Ishikawa (cell line): ENCODE data around the gene MYL7.

Experiments used
- CEBPB ChIP-seq: IDR thresholded peaks from 2 replicates; pipeline ENCODE4 v1.6.1; 2012
- CREB1 ChIP-seq: IDR thresholded peaks from 2 replicates; pipeline ENCODE4 v1.6.1; 2012; ENCODE audit warnings: low read depth
- EGR1 ChIP-seq: IDR thresholded peaks from 2 replicates; pipeline ENCODE4 v1.6.1; 2012
- EP300 ChIP-seq: IDR thresholded peaks from 2 replicates; pipeline ENCODE4 v1.6.1; 2012; ENCODE audit warnings: borderline replicate concordance
- FOXM1 ChIP-seq: IDR thresholded peaks from 2 replicates; pipeline ENCODE4 v1.6.1; 2012; ENCODE audit warnings: low read depth, borderline replicate concordance
- MAX ChIP-seq: IDR thresholded peaks from 2 replicates; pipeline ENCODE4 v1.6.1; 2012
- NFIC ChIP-seq: IDR thresholded peaks from 2 replicates; pipeline ENCODE4 v1.6.1; 2012
- RAD21 ChIP-seq: IDR thresholded peaks from 2 replicates; pipeline ENCODE4 v1.6.1; 2012; ENCODE audit warnings: low read depth
- REST ChIP-seq: IDR thresholded peaks from 2 replicates; pipeline ENCODE4 v1.6.1; 2012; ENCODE audit warnings: low read depth, mild to moderate bottlenecking
- TAF1 ChIP-seq: IDR thresholded peaks from 2 replicates; pipeline ENCODE4 v1.6.1; 2012; ENCODE audit warnings: low read depth, mild to moderate bottlenecking
- TCF12 ChIP-seq: IDR thresholded peaks from 2 replicates; pipeline ENCODE4 v1.6.1; 2012; ENCODE audit warnings: low read depth
- TEAD4 ChIP-seq: IDR thresholded peaks from 2 replicates; pipeline ENCODE4 v1.6.1; 2012
- USF1 ChIP-seq: IDR thresholded peaks from 2 replicates; pipeline ENCODE4 v1.6.1; 2012
- YY1 ChIP-seq: IDR thresholded peaks from 2 replicates; pipeline ENCODE4 v1.6.1; 2012; ENCODE audit warnings: low read depth
- ZBTB7A ChIP-seq: IDR thresholded peaks from 2 replicates; pipeline ENCODE4 v1.6.1; 2012; ENCODE audit warnings: low read depth

The MYL7 gene

GRCh38 chr7:44150466-44150832, 9.3 kb upstream of the MYL7 start:
- TF ChIP-seq YY1 = no peak
- TF ChIP-seq EP300 = no peak
- TF ChIP-seq FOXM1 = no peak
- no peak for TF ChIP-seq ZBTB7A
- no peak for TF ChIP-seq USF1
- no peak for TF ChIP-seq RAD21
- TF ChIP-seq MAX = no peak
- no peak for TF ChIP-seq TAF1

GRCh38 chr7:44149571-44150465, 8.7 kb upstream of the MYL7 start:
- TF ChIP-seq CREB1 = no peak
- no peak for TF ChIP-seq EP300
- no peak for TF ChIP-seq MAX
- TF ChIP-seq TAF1 = no peak
- TF ChIP-seq FOXM1 = no peak
- TF ChIP-seq EGR1 = no peak
- TF ChIP-seq TCF12 = no peak
- no peak for TF ChIP-seq USF1
- no peak for TF ChIP-seq ZBTB7A
- TF ChIP-seq NFIC = no peak
- no peak for TF ChIP-seq RAD21
- TF ChIP-seq YY1 = no peak

GRCh38 chr7:44148961-44149536, 7.9 kb upstream of the MYL7 start:
- TF ChIP-seq FOXM1 (no peak), EGR1 (no peak), ZBTB7A (no peak), MAX (no peak), NFIC (no peak), TCF12 (no peak), REST (no peak), TAF1 (no peak), USF1 (no peak), YY1 (no peak), EP300 (no peak), TEAD4 (no peak), CEBPB (no peak), CREB1 (no peak), RAD21 (no peak)

- TF ChIP-seq CREB1 (no peak), NFIC (no peak), USF1 (no peak), TAF1 (no peak), RAD21 (no peak), MAX (no peak), YY1 (no peak), EP300 (no peak), CEBPB (no peak), REST (no peak), EGR1 (no peak), TEAD4 (no peak), TCF12 (no peak), ZBTB7A (no peak), FOXM1 (no peak)
These were observed 7.0 kb upstream of the MYL7 start for GRCh38 chr7:44148166-44148565.
